RKO (cell line): ENCODE results near the gene KLK8.

Experiments used
- DNase-seq: peaks from one replicate; pipeline ENCODE4 v3.0.0-alpha.2; 2016; ENCODE audit warnings: low spot score

The KLK8 gene

DNA sequence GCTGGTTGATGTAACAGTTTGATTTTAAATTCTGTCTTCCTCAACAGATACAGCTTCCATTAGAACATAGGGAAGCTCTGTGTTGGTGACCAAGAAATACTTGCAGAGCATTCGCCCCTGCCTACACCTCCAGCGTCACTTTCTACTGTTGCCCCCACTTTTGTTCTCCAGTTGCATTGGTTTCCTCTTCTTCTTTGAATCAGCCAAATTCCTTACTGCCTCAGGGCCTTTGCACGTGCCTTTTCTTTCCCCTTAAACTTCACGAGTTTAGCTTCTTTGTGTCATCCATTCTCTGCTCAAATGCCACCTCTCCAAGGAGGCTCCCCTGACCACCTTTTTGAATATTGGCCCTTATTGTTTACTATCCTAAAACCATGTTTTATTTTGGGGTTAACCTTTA, 54.3 kb downstream of the KLK8 start:
- no peak for DNase-seq
